Upper lobe of left lung (tissue), 4 donors: ENCODE measurements around the gene ADGRV1.

Experiments used
- CTCF ChIP-seq, 6 experiments: fragments of 450-650 bp in 4 of 6; fragments of 200-600 bp in 2 of 6; sonication (generic) in 2 of 6; IDR thresholded peaks; one replicate each; pipeline ENCODE4 v1.5.1; 2016 to 2019; ENCODE audit warnings: antibody characterized with exemption in 6 of 6
- EP300 ChIP-seq, 4 donors: sonication (generic); formaldehyde crosslinking; IDR thresholded peaks; one replicate each; pipeline ENCODE4 v1.5.1; 2017; ENCODE audit warnings: antibody characterized with exemption in 4 of 4, control low read depth in 2 of 4
- POLR2A ChIP-seq, 4 donors: fragments of 450-650 bp; IDR thresholded peaks; one replicate each; pipeline ENCODE4 v1.5.1; 2016 to 2017; ENCODE audit warnings: antibody characterized with exemption in 4 of 4, mild to moderate bottlenecking in 2 of 4
- POLR2AphosphoS5 ChIP-seq, 2 donors: sonication (generic); formaldehyde crosslinking; IDR thresholded peaks; one replicate each; pipeline ENCODE4 v1.5.1; 2017; ENCODE audit warnings: antibody characterized with exemption in 2 of 2

- TF ChIP-seq POLR2AphosphoS5 (IDR thresholded peaks at IDR 0.05) (no peak), EP300 (IDR thresholded peaks at IDR 0.05) (no peak), CTCF (IDR thresholded peaks at IDR 0.05) (no peak), POLR2A (IDR thresholded peaks at IDR 0.05) (no peak)
These were observed 318.5 kb downstream of the ADGRV1 start for GRCh38 chr5:90877049-90877448.
